Measurements from ENCODE around the gene CFAP45. TPM values are rescaled to one million over a fixed set of nuclear protein-coding genes. Genes with fewer than 3 reads are reported as not detected.

Gene CFAP45
- total RNA-seq, 5 donors from 2014 or later (not counting 1 experiment from before 2014, with no cell fraction given): 1.2 to 4.7 (median 1.5) TPM

GRCh38 chr1:159872891-159873290 is 27.1 kb downstream of the CFAP45 start:
- H3K36me3 ChIP-seq (ENCODE audit: control insufficient read depth in 2 of 2, extremely low read depth in 1 of 2, insufficient read depth in 1 of 2, low read length in 1 of 2): no peaks in the 10 kb centered on the region
- WGBS (ENCODE audit: insufficient coverage): 90% methylated on average over 11 of the region's 15 CpGs
- peaks cover 0 to 23% of the 10 kb centered on the region in 2 experiments for H3K27me3 ChIP-seq (replicated peaks in 1 of 2; ENCODE audit: control insufficient read depth in 2 of 2, extremely low read depth in 1 of 2, insufficient read depth in 2 of 2, low read length in 1 of 2)
- Mint-ChIP-seq H3K36me3 (peaks cover 9% of the 10 kb centered on the region), H3K27ac (no peak overlapping the region), H3K4me3 (no peak overlapping the region), H3K4me1 (peaks cover 3 to 7% (median 3%) of the 10 kb centered on the region in 3 donors), H3K27me3 (peaks cover 0 to 25% of the 10 kb centered on the region in 2 donors), H3K9me3 (no peaks in the 10 kb centered on the region)
- ATAC-seq (replicated peaks in 1 of 4) (no peak), DNase-seq (no peak)
- no peak overlapping the region for H3K4me3 ChIP-seq (ENCODE audit: control insufficient read depth in 1 of 2, extremely low read depth in 1 of 2, low read length in 1 of 2)
- no peaks in the 10 kb centered on the region for H3K9me3 ChIP-seq
- ChIA-PET CTCF (interaction anchor here (0.5 to 1.1 kb wide), 3 partner anchors 16 to 20 kb away, joined by 3 to 5 read pairs (median 3); no protein-coding TSS in a partner anchor), POLR2A (no interaction called here)
- peaks cover 0 to 3% of the 10 kb centered on the region in 2 experiments for H3K4me1 ChIP-seq (ENCODE audit: control insufficient read depth in 1 of 2, extremely low read depth in 1 of 2, insufficient read depth in 2 of 2, low read length in 2 of 2)
- H3K27ac ChIP-seq (ENCODE audit: low read length): no peak overlapping the region

GRCh38 chr1:159870704-159871103 is 29.3 kb downstream of the CFAP45 start:
- Histone ChIP-seq H3K9me3 (no peaks in the 10 kb centered on the region), H3K4me1 (ENCODE audit: control insufficient read depth in 1 of 2, extremely low read depth in 1 of 2, insufficient read depth in 2 of 2, low read length in 2 of 2) (peaks cover 6 to 13% of the 10 kb centered on the region in 2 experiments), H3K36me3 (ENCODE audit: control insufficient read depth in 2 of 2, extremely low read depth in 1 of 2, insufficient read depth in 1 of 2, low read length in 1 of 2) (no peaks in the 10 kb centered on the region), H3K27me3 (replicated peaks in 1 of 2; ENCODE audit: control insufficient read depth in 2 of 2, extremely low read depth in 1 of 2, insufficient read depth in 2 of 2, low read length in 1 of 2) (peaks cover 0 to 20% of the 10 kb centered on the region in 2 experiments), H3K27ac (ENCODE audit: low read length) (no peak overlapping the region), H3K4me3 (ENCODE audit: control insufficient read depth in 1 of 2, extremely low read depth in 1 of 2, low read length in 1 of 2) (no peak overlapping the region)
- ATAC-seq (replicated peaks in 1 of 4): no peak
- 90% methylated on average over 2 of the region's 5 CpGs for WGBS (ENCODE audit: insufficient coverage)
- Mint-ChIP-seq H3K4me3 (no peak overlapping the region), H3K27ac (no peak overlapping the region), H3K36me3 (peaks cover 3% of the 10 kb centered on the region), H3K27me3 (peaks cover 0 to 18% of the 10 kb centered on the region in 2 donors), H3K9me3 (no peaks in the 10 kb centered on the region), H3K4me1 (peaks cover 14 to 21% (median 15%) of the 10 kb centered on the region in 3 donors)
- no peak for DNase-seq
- ChIA-PET POLR2A (no interaction called here), CTCF (interaction anchor here in 1 of 2 donors (0.6 kb wide), 1 partner anchor 48 kb away, joined by 3 read pairs; no protein-coding TSS in a partner anchor)

DNA sequence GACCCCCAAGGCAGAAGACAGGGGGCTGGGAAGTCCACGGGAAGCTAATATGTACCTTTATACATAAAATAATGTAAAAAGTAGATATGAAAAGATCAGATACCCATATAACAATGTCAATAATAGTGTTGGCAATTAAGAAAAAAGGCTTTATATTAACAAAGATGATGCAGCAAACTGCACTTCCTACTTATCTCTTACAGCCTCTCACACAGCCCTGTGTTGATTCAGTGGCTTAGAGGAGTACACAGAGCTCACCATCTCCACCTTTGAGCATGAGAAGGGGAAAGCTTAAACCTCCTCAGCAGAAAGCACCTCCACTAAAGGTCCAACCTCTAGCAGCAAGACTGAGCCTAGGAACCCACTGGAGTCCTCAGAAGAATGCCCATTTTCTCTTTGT is 30.4 kb downstream of the CFAP45 start:
- no peak for ATAC-seq (replicated peaks in 1 of 4)
- DNase-seq: no peak
- Histone ChIP-seq H3K9me3 (no peaks in the 10 kb centered on the region), H3K4me3 (ENCODE audit: control insufficient read depth in 1 of 2, extremely low read depth in 1 of 2, low read length in 1 of 2) (no peak overlapping the region), H3K4me1 (ENCODE audit: control insufficient read depth in 1 of 2, extremely low read depth in 1 of 2, insufficient read depth in 2 of 2, low read length in 2 of 2) (peaks cover 6 to 13% of the 10 kb centered on the region in 2 experiments), H3K27me3 (replicated peaks in 1 of 2; ENCODE audit: control insufficient read depth in 2 of 2, extremely low read depth in 1 of 2, insufficient read depth in 2 of 2, low read length in 1 of 2) (peaks cover 0 to 20% of the 10 kb centered on the region in 2 experiments), H3K27ac (ENCODE audit: low read length) (no peak overlapping the region), H3K36me3 (ENCODE audit: control insufficient read depth in 2 of 2, extremely low read depth in 1 of 2, insufficient read depth in 1 of 2, low read length in 1 of 2) (no peaks in the 10 kb centered on the region)
- peaks cover 0 to 18% of the 10 kb centered on the region in 2 donors for H3K27me3 Mint-ChIP-seq
- CTCF ChIA-PET: no interaction called here
- POLR2A ChIA-PET: no interaction called here
- no CpG with 5 or more reads among the region's 1 CpG for WGBS (ENCODE audit: insufficient coverage)
- H3K4me1 Mint-ChIP-seq: peaks cover 14 to 21% (median 16%) of the 10 kb centered on the region in 3 donors
- peak overlapping the region in 1 of 2 donors; percentile 19 for H3K27ac Mint-ChIP-seq
- H3K9me3 Mint-ChIP-seq: no peaks in the 10 kb centered on the region
- H3K4me3 Mint-ChIP-seq: no peak overlapping the region
- H3K36me3 Mint-ChIP-seq: peaks cover 3% of the 10 kb centered on the region

GRCh38 chr1:159869173-159869572 is 30.8 kb downstream of the CFAP45 start:
- peaks cover 2% of the 10 kb centered on the region for H3K36me3 Mint-ChIP-seq
- H3K4me1 Mint-ChIP-seq: peaks cover 14 to 21% (median 16%) of the 10 kb centered on the region in 3 donors
- H3K4me3 Mint-ChIP-seq: no peak overlapping the region
- peak in 1 of 35 experiments; percentile 8 for DNase-seq
- ChIA-PET POLR2A (no interaction called here), CTCF (interaction anchor here in 1 of 2 donors (0.6 kb wide), 1 partner anchor 19 kb away, joined by 7 read pairs; no protein-coding TSS in a partner anchor)
- peaks cover 0 to 15% of the 10 kb centered on the region in 2 donors for H3K27me3 Mint-ChIP-seq
- Histone ChIP-seq H3K4me1 (ENCODE audit: control insufficient read depth in 1 of 2, extremely low read depth in 1 of 2, insufficient read depth in 2 of 2, low read length in 2 of 2) (peaks cover 6 to 13% of the 10 kb centered on the region in 2 experiments), H3K9me3 (no peaks in the 10 kb centered on the region), H3K27me3 (replicated peaks in 1 of 2; ENCODE audit: control insufficient read depth in 2 of 2, extremely low read depth in 1 of 2, insufficient read depth in 2 of 2, low read length in 1 of 2) (peaks cover 0 to 20% of the 10 kb centered on the region in 2 experiments), H3K4me3 (ENCODE audit: control insufficient read depth in 1 of 2, extremely low read depth in 1 of 2, low read length in 1 of 2) (no peak overlapping the region), H3K36me3 (ENCODE audit: control insufficient read depth in 2 of 2, extremely low read depth in 1 of 2, insufficient read depth in 1 of 2, low read length in 1 of 2) (no peaks in the 10 kb centered on the region), H3K27ac (ENCODE audit: low read length) (no peak overlapping the region)
- WGBS (ENCODE audit: insufficient coverage): 83% methylated on average over 2 of the region's 4 CpGs
- H3K27ac Mint-ChIP-seq: no peak overlapping the region
- no peaks in the 10 kb centered on the region for H3K9me3 Mint-ChIP-seq
- ATAC-seq (replicated peaks in 1 of 4): peak in 1 of 4 experiments; percentile 7

GRCh38 chr1:159868766-159869165 is 31.2 kb downstream of the CFAP45 start:
- H3K4me1 Mint-ChIP-seq: peaks cover 14 to 21% (median 16%) of the 10 kb centered on the region in 3 donors
- H3K27ac ChIP-seq (ENCODE audit: low read length): no peak overlapping the region
- ATAC-seq (replicated peaks in 1 of 4) (no peak), DNase-seq (no peak)
- H3K4me1 ChIP-seq (ENCODE audit: control insufficient read depth in 1 of 2, extremely low read depth in 1 of 2, insufficient read depth in 2 of 2, low read length in 2 of 2): peaks cover 6 to 13% of the 10 kb centered on the region in 2 experiments
- no peak overlapping the region for H3K4me3 Mint-ChIP-seq
- no CpG with 5 or more reads among the region's 3 CpGs for WGBS (ENCODE audit: insufficient coverage)
- ChIA-PET POLR2A (no interaction called here), CTCF (interaction anchor here in 1 of 2 donors (0.6 kb wide), 1 partner anchor 19 kb away, joined by 7 read pairs; no protein-coding TSS in a partner anchor)
- peak overlapping the region in 1 of 2 donors; percentile 9 for H3K27ac Mint-ChIP-seq
- no peaks in the 10 kb centered on the region for H3K9me3 Mint-ChIP-seq
- H3K27me3 Mint-ChIP-seq: peaks cover 0 to 13% of the 10 kb centered on the region in 2 donors
- H3K36me3 ChIP-seq (ENCODE audit: control insufficient read depth in 2 of 2, extremely low read depth in 1 of 2, insufficient read depth in 1 of 2, low read length in 1 of 2): no peaks in the 10 kb centered on the region
- H3K36me3 Mint-ChIP-seq: no peaks in the 10 kb centered on the region
- no peak overlapping the region for H3K4me3 ChIP-seq (ENCODE audit: control insufficient read depth in 1 of 2, extremely low read depth in 1 of 2, low read length in 1 of 2)
- H3K9me3 ChIP-seq: no peaks in the 10 kb centered on the region
- peaks cover 0 to 20% of the 10 kb centered on the region in 2 experiments for H3K27me3 ChIP-seq (replicated peaks in 1 of 2; ENCODE audit: control insufficient read depth in 2 of 2, extremely low read depth in 1 of 2, insufficient read depth in 2 of 2, low read length in 1 of 2)

GRCh38 chr1:159867664-159868026 is 32.3 kb downstream of the CFAP45 start:
- no peak overlapping the region for H3K4me3 ChIP-seq (ENCODE audit: control insufficient read depth in 1 of 2, extremely low read depth in 1 of 2, low read length in 1 of 2)
- H3K27ac ChIP-seq (ENCODE audit: low read length): no peak overlapping the region
- 91% methylated on average over 8 of the region's 9 CpGs for WGBS (ENCODE audit: insufficient coverage)
- H3K27me3 ChIP-seq (replicated peaks in 1 of 2; ENCODE audit: control insufficient read depth in 2 of 2, extremely low read depth in 1 of 2, insufficient read depth in 2 of 2, low read length in 1 of 2): peaks cover 0 to 26% of the 10 kb centered on the region in 2 experiments
- H3K4me3 Mint-ChIP-seq: no peak overlapping the region
- ATAC-seq (replicated peaks in 1 of 4) (no peak), DNase-seq (no peak)
- H3K4me1 Mint-ChIP-seq: peaks cover 14 to 21% (median 16%) of the 10 kb centered on the region in 3 donors
- ChIA-PET POLR2A (no interaction called here), CTCF (no interaction called here)
- H3K9me3 Mint-ChIP-seq: no peaks in the 10 kb centered on the region
- no peak overlapping the region for H3K27ac Mint-ChIP-seq
- no peaks in the 10 kb centered on the region for H3K36me3 Mint-ChIP-seq
- peaks cover 0 to 10% of the 10 kb centered on the region in 2 donors for H3K27me3 Mint-ChIP-seq
- peaks cover 6 to 13% of the 10 kb centered on the region in 2 experiments for H3K4me1 ChIP-seq (ENCODE audit: control insufficient read depth in 1 of 2, extremely low read depth in 1 of 2, insufficient read depth in 2 of 2, low read length in 2 of 2)
- H3K9me3 ChIP-seq: no peaks in the 10 kb centered on the region
- H3K36me3 ChIP-seq (ENCODE audit: control insufficient read depth in 2 of 2, extremely low read depth in 1 of 2, insufficient read depth in 1 of 2, low read length in 1 of 2): no peaks in the 10 kb centered on the region

Data from T-cell (primary cell).